IPS DF 4.7 (cell line): ENCODE measurements around the gene TIMM44.
A peak's percentile ranks its signal among the peaks of the same experiment; 100 is the strongest.
"Not testable (repeated sequence)": the region's sequence is repeated elsewhere in the genome, so short reads cannot be mapped to it uniquely, and the experiment has no call there.

Experiments
- DNase-seq: peaks from one replicate; pipeline ENCODE4 v3.0.0-alpha.2; 2013; ENCODE audit warnings: low spot score; ENCODE audit errors: extremely low read depth

Gene TIMM44

DNA sequence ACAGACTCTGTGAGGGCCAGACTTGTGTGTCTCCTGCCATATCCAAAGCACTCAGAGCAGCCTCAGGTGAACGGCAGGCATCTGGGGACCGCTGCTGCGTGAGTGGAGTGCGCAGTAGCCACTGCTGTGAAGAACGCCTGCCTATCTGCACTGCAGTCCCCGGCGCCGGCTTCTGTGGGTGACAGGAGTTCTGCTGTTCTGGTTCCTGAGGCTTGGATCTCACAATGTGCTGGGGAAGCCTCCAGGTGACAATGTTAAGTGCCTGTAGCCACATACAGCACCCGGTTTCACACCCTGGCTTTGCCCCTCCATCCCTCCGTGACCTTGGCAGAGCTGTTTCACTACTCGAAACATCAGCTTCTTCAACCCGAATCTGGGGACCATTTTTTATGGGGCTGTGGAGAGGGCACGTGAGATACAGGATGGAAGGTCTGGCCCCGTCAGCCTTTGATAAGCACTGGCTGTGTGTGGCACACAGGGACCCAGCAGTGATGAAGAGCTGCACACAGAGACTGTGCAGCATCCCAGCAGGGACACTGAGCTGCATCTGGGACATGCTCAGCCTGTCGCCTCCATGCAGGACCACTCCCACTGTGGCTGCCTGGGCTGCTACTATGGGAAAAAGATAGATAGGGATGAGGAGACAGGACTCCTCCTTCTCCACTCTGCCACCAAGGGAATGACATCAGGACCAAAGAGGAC is 33.7 kb upstream of the TIMM44 start:
- DNase-seq = no peak

DNA sequence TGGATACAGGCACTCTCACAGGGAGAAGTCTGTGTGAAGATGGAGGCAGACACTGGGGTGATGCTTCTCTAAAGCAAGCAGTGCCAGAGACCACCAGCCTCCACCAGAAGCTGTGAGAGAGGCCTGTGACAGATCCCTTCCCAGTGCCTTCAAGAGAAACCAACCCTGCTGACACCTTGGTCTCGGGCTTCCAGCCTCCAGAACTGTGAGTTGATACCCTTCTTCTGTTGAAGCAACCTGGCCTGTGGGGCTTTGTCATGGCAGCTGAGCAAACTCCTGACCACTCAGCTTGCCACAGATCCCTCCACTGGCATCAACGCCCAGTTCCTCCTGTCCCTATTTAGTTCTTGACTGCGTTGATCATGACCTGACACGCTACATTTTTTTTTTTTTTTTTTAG is 33.0 kb upstream of the TIMM44 start:
- no peak for DNase-seq

DNA sequence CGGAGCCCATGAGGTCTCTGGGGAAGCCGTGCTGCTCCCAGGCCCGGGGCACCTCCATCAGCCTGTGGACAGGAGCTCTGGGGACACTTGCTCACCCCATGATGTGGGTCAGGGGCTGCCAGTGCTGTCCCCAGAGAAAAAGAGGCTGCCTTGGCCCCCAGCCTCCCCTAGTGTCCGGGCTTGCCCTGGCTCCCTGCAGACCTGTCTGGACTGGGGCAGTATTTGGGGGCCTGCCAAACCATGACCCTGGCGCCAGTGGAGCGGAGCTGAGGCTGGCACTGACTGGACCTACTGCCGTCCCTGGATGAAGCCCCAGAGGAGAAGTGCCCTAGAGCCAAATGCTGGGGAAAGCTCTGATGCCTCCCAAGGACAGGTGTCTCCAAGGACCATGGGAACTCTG is 31.6 kb upstream of the TIMM44 start:
- DNase-seq = no peak

DNA sequence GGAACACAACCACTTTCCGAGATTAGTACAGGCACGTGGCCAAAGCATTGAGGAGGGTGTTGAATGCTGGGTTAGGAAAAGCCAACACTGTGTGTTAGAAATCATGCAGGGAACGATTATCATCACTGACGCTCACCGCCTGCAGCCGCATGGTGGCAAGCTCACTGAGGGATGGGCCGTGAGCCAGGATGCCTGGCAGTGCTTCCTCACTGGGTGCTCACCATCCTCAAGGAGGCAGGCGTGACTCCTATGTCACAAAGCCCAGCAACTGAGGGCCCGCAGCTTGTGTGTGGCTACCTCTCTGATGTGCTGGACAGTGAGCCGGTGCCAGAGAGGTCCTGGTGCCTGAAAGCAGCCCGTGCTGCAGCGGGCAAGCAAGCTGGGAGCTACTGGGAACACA is 30.4 kb upstream of the TIMM44 start:
- no peak for DNase-seq

DNA sequence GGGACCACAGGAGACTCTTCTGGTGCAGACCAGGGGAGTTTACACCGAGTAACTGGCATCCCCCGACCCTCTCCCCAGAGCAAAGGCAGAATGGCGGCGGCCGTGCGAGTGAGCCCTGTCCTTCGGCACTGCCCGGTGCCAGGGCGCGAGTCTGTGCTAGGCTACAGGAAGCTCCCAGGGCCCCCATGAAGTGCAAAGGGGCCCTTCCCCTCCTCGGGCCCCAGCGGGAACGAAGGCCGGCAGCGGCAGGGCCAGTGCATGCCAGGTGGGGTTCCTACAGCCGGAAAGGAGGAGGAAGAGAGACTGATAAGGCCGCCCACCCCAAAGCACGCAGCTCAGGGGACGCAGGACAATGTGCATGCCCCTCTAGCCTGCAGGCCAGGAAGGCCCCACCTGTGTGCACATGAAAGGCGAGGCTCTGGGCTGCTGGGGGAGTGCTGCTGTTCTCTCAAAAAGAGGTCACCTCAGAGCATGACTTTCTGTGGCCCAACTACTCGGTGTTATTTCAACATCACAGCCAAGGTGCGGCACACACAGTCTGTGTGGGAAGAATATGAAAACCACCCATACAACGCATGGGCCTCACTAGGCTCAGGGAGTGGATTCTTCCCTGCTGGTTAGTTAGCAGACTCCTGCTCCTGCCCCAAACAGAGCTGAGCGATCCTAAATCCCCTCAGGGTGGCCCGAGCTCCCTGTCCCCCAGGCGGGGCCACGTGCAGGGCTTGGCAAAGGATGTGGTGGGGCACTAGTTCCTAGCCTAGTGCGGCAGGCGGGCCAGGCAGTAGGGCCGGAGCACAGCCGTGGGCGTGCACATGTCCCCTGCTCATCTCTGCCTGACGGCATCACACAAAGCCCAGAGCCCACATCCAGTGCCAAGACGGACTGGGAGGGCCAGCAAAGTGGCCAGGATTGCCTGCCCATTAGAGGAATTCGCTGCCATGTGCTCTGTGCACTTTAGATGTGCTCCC is 28.4 kb upstream of the TIMM44 start:
- no peak for DNase-seq

DNA sequence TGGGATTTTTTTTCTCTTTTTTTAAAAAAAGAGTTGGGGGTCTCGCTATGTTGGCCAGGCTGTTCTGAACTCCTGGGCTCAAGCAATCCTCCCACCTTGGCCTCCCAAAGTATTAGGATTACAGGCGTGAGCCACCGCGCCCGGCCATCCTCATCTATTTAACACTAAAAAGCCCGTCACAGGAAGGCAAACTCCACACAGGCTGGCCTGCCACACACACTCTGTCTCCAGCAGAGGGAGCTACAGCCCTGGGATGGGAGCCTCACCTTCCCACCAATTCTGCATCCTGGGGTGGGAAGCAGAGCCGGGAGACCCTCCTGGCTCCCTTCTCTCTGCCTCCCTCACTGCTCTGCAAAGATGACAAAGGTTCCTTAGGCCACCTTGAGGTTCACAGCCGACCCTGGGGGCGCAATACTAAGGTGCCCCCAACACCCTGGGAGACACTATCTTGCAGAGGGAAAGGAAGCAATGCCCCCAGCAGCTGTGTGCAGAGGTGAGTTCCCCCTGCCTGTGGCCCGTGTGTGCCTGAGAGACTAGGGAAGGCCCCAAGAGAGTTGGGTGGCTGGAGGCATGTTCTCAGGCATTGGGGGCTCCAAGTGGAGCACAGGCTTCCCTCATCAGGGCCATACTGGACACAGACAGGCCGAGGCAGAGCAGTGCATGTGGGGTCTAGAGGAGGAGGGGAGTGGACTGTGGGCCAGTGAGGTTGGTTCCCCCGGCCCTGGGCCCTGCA is 27.4 kb upstream of the TIMM44 start:
- DNase-seq = peak; percentile 46

DNA sequence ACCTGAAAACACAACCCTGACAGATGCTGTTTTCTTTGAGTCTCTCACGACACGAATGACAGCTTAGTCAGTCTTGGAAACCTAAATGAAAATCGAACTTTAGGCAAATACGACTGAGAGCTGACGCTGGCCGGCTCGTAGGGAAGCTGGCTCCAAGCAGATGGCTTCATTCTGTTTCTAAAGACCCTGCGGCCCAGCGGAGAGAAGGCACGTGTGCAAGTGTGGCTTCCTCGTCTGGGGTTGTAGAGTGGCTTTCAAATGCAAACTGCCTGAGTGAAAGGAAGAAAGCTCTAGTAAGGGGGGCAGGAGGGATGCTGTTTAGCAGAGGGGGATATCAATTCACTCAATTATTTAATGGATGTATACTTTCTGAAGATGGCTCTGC is 26.1 kb upstream of the TIMM44 start:
- DNase-seq = no peak

DNA sequence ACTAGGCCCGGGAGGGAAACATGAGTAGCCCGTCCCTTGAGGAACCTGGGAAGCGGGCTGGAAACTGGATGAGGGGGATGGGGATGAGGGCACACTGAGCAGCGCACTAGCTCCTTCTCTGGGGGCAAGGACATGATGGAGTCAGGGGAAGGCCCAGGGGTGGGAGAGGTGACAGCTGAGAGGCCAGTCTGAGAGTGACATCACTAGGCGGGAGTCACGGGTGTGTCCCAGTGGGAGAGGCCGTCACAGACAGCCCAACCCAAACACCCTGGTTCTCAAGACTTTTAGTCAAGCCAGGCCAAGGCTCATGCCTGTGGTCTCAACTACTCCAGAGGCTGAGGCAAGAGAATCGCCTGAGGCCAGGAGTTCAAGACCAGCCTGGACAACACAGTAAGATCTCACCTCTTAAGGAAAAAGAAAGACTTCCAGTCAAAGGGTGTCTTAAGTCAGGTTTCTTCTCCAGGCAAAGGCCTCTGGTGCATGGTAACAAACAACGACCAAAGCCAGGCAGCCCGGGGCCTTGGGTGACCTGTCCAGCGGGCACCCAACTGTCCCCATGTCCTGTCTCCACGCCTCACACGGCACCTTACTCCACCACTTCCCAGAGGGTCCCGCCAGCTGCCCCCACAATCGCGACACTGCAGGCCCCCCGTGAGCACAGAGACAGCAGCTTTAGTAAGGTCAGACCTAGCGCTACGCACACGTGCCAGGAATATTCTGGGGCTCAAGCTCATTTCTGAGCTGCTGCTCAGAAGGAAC is 25.5 kb upstream of the TIMM44 start:
- DNase-seq = no peak

DNA sequence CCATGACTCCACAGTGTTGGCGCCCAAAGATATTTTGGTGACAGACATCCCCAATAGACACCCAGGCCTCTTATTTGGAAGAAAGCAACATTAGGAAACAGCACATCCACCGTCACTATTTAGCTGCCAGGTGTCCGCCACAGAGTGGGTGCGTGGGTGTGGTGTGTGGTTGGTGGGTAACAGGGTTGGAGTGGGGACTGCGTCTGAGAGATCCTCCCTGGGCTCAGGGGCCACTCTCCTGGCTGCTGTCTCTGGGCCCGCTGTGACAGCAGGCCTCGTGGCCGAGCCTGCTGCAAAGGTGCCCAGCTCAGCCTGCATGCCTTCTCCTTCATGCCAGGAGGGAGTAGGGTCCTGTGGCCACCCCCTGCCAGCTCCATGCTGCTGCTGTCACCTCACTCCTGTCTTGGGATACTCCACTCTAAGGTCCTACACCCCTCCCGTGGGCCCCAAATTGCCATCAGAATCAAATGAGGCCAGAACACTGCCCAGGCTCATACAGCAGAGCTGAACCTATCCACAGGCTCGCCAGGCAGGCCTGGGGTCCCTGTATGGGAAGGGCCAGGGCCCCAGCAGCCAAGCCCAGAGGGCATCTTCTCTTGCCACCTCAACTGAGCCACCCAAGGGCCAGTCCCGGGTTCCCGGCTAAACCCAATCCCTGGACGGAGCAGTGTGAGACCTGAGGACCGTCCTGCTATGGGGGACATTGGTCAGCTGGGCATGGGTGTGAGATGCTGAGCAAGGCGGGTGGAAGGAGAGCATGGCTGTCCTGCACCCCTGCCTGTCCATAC is 24.7 kb upstream of the TIMM44 start:
- no peak for DNase-seq

DNA sequence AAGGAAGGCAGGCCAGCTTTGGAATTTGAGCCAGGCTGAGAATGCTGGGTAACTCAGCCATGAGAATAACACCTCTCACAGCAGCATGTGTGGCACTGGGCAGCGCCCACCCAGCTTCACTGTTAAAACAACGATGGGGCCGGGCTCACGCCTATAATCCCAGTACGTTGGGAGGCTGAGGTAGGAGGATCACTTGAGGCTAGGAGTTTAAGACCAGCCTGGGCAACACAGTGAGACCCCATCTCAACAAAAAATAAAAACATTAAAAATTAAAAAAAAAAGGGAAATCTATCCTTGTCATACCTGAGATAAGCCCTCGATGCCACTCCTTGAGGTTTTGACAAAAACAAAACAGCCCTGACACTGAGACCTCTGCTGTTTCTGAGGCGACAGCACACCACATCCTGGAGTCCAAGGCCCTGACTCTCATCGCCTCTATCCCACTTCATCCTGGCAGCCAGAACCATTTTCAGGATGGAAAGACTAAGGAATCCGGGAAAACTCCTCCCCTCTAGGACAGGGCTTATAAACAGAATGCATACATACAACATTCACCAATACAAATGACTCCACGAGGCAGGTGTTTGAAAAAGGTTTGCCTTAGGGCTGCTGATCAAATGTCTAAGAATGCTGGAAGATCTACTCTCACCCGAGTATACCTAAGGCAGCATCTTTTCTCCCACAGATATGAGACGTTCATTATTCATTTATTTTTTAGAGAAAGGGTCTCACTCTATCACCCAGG is 22.6 kb upstream of the TIMM44 start:
- DNase-seq = no peak

DNA sequence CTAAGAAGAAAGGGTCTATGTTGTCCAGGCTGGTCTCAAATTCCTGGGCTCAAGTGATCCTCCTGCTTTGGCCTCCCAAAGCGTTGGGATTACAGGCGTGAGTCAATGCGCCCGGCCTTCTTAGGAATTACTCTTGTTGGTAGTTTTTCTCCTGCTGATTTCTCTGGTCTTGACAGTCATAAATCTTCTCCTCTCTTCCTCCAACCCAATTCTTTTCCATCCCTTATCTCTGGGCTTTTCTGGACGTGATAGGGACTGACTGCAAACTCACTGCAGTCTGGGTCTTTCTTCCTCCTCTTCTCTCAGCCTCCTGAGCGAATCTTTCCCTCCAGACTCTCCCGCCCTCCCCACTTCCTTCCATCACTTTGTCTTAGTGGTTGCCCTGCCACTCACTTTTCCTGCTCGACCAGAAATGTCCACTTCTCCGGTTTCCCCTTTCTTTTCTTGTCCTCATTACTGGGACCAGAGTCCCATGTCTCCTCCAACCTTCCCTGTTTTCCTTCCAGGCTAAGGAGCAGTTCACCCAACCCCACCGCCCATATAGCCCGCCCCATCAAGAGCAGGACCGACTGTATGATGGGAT is 21.9 kb upstream of the TIMM44 start:
- DNase-seq = no peak

DNA sequence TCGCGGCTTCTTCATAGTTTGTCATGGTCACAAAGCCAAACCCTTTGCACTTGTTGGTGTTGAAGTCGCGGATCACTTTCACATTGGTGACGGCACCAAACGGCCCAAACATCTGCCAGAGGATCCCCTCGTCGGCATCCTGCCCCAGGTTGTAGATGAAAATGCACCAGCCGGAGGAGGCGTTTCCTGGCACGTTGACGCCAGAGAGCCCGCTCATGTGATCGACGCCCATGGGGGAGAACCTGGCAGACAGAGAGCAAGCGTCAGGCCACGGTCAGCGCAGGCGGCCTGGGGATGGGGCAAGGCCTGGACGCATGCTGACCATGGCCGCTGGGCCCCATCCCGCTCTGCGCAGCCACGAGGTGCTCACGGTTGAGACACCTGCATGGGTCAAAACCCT is 20.1 kb upstream of the TIMM44 start:
- no peak for DNase-seq

DNA sequence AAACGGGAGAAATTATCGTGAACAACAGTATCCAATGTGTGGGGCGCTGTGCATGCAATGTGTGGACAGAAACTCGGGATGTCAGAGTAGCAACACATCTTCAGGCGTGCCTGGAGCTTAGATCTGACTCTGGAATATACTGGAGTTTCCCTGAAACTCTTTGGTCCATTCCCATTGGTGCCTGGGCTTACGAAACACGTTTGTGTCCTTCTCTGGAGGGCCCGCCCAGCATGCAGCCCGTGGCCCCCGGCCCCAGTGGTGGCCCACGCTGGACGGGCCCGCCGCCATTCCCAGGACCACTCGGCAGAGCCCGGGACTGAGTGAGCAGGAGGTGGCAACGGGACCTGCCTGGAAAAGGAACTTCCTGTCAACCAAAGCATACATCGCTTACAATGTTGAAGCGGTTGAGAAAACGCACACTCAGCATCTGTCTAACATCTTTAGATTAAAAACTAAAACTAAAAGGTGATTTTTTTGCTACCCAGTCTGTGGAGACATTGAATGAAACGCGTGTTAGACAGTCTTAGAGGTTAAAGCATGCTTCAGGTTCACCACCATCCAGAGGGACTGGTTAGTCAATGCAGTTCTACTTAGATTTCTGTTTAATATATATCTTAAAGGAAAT is 19.3 kb upstream of the TIMM44 start:
- DNase-seq = no peak

DNA sequence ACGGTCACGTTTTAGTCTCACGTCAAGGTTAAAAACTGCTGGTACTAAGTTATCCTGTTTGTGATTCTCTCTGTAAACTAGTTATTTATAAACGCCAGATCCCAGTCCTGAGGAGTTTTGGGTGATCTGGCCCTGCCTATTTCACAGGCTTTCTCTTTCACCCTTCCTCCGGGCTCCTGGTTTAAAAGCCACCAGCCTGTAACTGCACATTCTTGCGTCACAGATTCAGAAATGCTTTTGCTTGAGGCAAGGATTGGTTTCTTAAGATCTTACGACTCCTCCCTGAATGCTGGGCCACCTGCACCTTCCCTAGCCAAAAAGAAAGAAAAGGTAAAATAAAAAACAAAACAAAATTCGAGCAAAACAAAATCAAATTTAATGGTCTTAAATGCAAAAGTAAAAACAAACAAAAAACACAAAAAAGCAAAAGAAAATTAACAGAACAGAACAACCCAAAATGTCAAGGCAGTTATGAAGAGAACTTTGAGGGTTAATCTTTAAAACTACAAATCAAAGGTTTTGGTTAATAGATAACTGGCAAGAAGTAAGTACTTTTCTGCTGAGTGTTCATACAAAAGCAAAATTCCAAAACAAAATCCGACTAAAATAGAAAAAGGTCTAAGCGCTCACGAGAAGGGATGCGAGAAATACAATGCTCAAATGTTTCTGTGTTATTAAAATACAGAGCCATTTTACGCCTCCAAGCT is 18.6 kb upstream of the TIMM44 start:
- no peak for DNase-seq

DNA sequence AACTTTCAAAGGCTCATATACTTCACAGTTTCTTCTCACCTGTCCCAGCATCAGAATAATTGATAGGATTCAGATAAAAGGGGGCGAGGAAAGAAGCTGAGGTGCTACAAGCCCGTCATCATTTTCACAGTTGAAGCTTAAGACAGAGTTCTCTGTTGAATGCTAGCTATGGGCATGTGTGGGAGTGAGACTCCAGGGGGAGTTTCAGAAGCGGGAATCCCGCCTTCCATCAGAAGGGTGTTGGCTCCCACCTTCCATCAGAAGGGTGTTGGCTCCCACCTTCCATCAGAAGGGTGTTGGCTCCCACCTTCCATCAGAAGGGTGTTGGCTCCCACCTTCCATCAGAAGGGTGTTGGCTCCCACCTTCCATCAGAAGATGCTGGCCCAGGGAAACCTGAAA is 17.6 kb upstream of the TIMM44 start:
- DNase-seq = not testable (repeated sequence)

DNA sequence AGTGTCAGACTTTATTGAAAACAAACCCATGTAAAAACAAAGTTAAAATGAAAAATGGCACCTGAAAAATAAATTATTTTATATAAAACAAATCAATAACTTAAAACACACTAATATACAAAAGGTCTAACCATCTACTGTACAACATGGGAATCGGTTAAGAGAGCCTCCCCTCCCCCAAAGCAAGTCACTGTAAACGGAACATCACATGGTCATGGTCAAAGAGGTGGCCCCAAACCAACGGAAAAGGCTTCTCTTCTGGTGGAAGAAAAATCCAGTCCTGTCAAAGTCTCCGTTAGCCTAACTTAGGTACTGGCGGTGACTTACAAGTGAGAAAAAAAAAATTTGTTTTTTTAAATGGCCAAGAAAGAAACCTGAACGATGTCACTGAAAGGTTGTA is 15.7 kb upstream of the TIMM44 start:
- no peak for DNase-seq

DNA sequence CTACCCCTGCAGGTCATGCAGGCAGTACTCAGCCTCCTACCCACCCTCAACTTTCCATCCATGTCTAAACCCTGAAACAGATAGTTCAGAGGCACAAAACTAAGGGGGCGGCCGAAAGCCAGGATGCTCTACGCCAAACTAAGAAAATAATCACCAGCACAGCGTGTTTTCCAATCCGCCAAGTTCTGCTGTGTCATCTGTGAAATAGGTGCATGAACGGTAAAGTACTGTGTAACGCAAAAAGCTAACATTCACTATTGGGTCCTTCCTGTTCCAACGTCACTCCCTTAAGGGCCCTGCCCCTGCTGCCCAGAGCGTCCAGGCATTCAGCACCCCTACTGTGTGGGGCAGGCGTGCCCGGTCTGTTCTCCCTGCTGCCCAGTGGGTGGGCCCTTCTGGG is 12.2 kb upstream of the TIMM44 start:
- no peak for DNase-seq

DNA sequence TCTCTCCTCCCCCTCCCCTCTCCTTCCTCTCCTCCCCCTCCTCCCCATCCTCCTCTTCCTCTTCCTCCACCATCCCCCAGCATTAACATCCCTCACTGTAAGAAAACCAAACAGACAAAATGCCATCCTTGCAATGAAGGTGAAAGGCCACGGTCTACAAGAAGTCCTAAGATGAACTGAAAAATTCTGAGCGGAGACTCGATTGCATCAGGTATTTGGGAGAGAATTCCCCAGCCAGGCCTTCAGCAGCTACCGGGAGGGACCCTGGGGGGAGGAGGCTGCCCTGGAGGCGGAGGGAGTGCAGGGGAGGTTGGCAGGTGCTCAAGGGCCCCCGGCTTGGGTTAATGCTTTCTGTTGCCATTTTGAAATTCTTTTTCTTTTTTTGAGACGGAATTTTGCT is 10.1 kb upstream of the TIMM44 start:
- no peak for DNase-seq
